Stomach (tissue), 9 donors: Measurements from ENCODE around the gene GPER1. TPM values are rescaled to one million over a fixed set of nuclear protein-coding genes. Genes with fewer than 3 reads are reported as not detected.

Experiments used
- DNase-seq, 2 donors: peaks; one replicate each; pipeline versions ENCODE4 v3.0.0 to v3.0.0-alpha.2; 2013 to 2019
- H3K27ac ChIP-seq, 5 donors: fragments of 200-600 bp in 4 of 5; sonication (generic) in 4 of 5; one replicate each; pipeline ENCODE4 v1.5.1; 2013 to 2019; ENCODE audit warnings: mild to moderate bottlenecking in 1 of 5, moderate library complexity in 1 of 5
- H3K27me3 ChIP-seq, 3 donors: fragments of 200-600 bp; sonication (generic); one replicate each; pipeline ENCODE4 v1.5.1; 2017 to 2019; ENCODE audit warnings: mixed run types in 1 of 3
- H3K36me3 ChIP-seq, 4 donors: fragments of 200-600 bp; sonication (generic); 1 replicate in 3 of 4; 2 replicates in 1 of 4; pipeline ENCODE4 v1.5.1; 2016 to 2019
- H3K4me1 ChIP-seq, 4 donors: fragments of 200-600 bp; sonication (generic); one replicate each; pipeline ENCODE4 v1.5.1; 2016 to 2019
- H3K4me3 ChIP-seq, 4 donors: fragments of 200-600 bp; sonication (generic) in 3 of 4; one replicate each; pipeline ENCODE4 v1.5.1; 2016 to 2019; ENCODE audit warnings: mild to moderate bottlenecking in 1 of 4
- H3K9me3 ChIP-seq, 4 donors: fragments of 200-600 bp; sonication (generic); one replicate each; pipeline ENCODE4 v1.5.1; 2016 to 2019
- CTCF ChIP-seq, 7 experiments: fragments of 450-650 bp in 4 of 7; fragments of 200-600 bp in 3 of 7; sonication (generic) in 3 of 7; IDR thresholded peaks; one replicate each; pipeline ENCODE4 v1.5.1; 2016 to 2019; ENCODE audit warnings: antibody characterized with exemption in 7 of 7, control low read depth in 2 of 7, mild to moderate bottlenecking in 1 of 7
- EP300 ChIP-seq: sonication (generic); formaldehyde crosslinking; IDR thresholded peaks from one replicate; pipeline ENCODE4 v1.6.1; 2017; ENCODE audit warnings: antibody characterized with exemption
- POLR2A ChIP-seq, 4 donors: fragments of 450-650 bp; IDR thresholded peaks; one replicate each; pipeline ENCODE4 v1.6.1; 2016; ENCODE audit warnings: antibody characterized with exemption in 4 of 4, control low read depth in 2 of 4, mild to moderate bottlenecking in 1 of 4, moderate library complexity in 1 of 4
- POLR2AphosphoS5 ChIP-seq, 3 donors: sonication (generic); formaldehyde crosslinking; IDR thresholded peaks; one replicate each; pipeline ENCODE4 v1.6.1; 2016; ENCODE audit warnings: antibody characterized with exemption in 3 of 3
- WGBS, 5 donors: extraction: QIAGEN DNeasy Blood & Tissue Kit in 3 of 5; methylation state at CpG; one replicate each; pipeline versions ENCODE4 v1.1.5 to v1.1.7; 2013 to 2018; 5-methylcytosine and 5-hydroxymethylcytosine counted together
- intact Hi-C: fragments of 100-400 bp; cut with DNase I; formaldehyde crosslinking; loops from one replicate; pipeline ENCODE4 v1.15.1; 2023; ENCODE audit warnings: low total_unique reads
- polyA plus RNA-seq, 3 donors: library from polyadenylated mRNA; stranded (reverse); fragments of 200-250 nt; gene quantifications; one replicate each; pipeline ENCODE4 v1.2.3, GENCODE V29; 2013
- total RNA-seq, 5 donors: library from RNA; depleted of rRNA; stranded (reverse); fragments of >200 nt; gene quantifications; one replicate each; pipeline versions ENCODE4 v1.1.0 to v1.2.3, GENCODE V29; 2014 to 2016
- donor health status: healthy with polysubstance abuse.
- donor health status: Bipolar disorder and iron deficiency.
- donor health status: healthy.

The GPER1 gene
- total and polyA plus RNA-seq, 8 donors: 0.58 to 31.2 (median 18.3) TPM; not detected in 1

- peaks cover 0 to 12% (median 6%) of the 10 kb centered on the region in 4 donors for H3K36me3 ChIP-seq
- WGBS, 5 donors: 50 to 79% (median 68%) methylated on average over 3 of the region's 3 CpGs
- H3K4me1 ChIP-seq: peaks cover 0 to 18% (median 8%) of the 10 kb centered on the region in 4 donors
- H3K27ac ChIP-seq: no peak overlapping the region
- H3K27me3 ChIP-seq: no peaks in the 10 kb centered on the region
- H3K9me3 ChIP-seq: no peaks in the 10 kb centered on the region
- H3K4me3 ChIP-seq: no peak overlapping the region
- TF ChIP-seq POLR2AphosphoS5 (IDR thresholded peaks at IDR 0.05) (no peak), CTCF (IDR thresholded peaks at IDR 0.05) (no peak), POLR2A (IDR thresholded peaks at IDR 0.05) (no peak), EP300 (no peak)
- intact Hi-C loops: no loop called here
- no peak for DNase-seq
Measured at GRCh38 chr7:1111156-1111555, 23.2 kb downstream of the GPER1 start.

- Histone ChIP-seq H3K9me3 (no peaks in the 10 kb centered on the region), H3K4me1 (peaks cover 0 to 14% (median 4%) of the 10 kb centered on the region in 4 donors), H3K27me3 (no peaks in the 10 kb centered on the region), H3K36me3 (peaks cover 0 to 12% (median 6%) of the 10 kb centered on the region in 4 donors), H3K27ac (peak overlapping the region in 1 of 5 donors; percentile 59), H3K4me3 (no peak overlapping the region)
- 67 to 86% (median 76%) methylated on average over 9 of the region's 9 CpGs for WGBS, 5 donors
- TF ChIP-seq CTCF (IDR thresholded peaks at IDR 0.05): no peak
- no peak for TF ChIP-seq EP300
- TF ChIP-seq POLR2AphosphoS5 (IDR thresholded peaks at IDR 0.05): no peak
- no peak for TF ChIP-seq POLR2A (IDR thresholded peaks at IDR 0.05)
- intact Hi-C loops: no loop called here
- no peak for DNase-seq
Measured at GRCh38 chr7:1112109-1112508, 24.2 kb downstream of the GPER1 start.

GRCh38 chr7:1112625-1113547 lies 25.0 kb downstream of the GPER1 start:
- Histone ChIP-seq H3K4me1 (peaks cover 0 to 9% (median 4%) of the 10 kb centered on the region in 4 donors), H3K4me3 (no peak overlapping the region), H3K36me3 (peaks cover 0 to 12% (median 6%) of the 10 kb centered on the region in 4 donors), H3K27ac (peak overlapping the region in 1 of 5 donors; percentile 21), H3K27me3 (no peaks in the 10 kb centered on the region), H3K9me3 (no peaks in the 10 kb centered on the region)
- intact Hi-C loops: no loop called here
- WGBS, 5 donors: 81 to 88% (median 87%) methylated on average over 43 of the region's 43 CpGs
- DNase-seq: no peak
- TF ChIP-seq POLR2A (IDR thresholded peaks at IDR 0.05) (no peak), CTCF (IDR thresholded peaks at IDR 0.05) (no peak), POLR2AphosphoS5 (IDR thresholded peaks at IDR 0.05) (no peak), EP300 (no peak)

- Histone ChIP-seq H3K27me3 (no peaks in the 10 kb centered on the region), H3K4me3 (no peak overlapping the region), H3K4me1 (peaks cover 0 to 9% (median 4%) of the 10 kb centered on the region in 4 donors), H3K9me3 (no peaks in the 10 kb centered on the region), H3K27ac (peak overlapping the region in 1 of 5 donors; percentile 21), H3K36me3 (peaks cover 0 to 12% (median 6%) of the 10 kb centered on the region in 4 donors)
- 91 to 96% (median 94%) methylated on average over 18 of the region's 18 CpGs for WGBS, 5 donors
- intact Hi-C loops: no loop called here
- TF ChIP-seq EP300 (no peak), CTCF (IDR thresholded peaks at IDR 0.05) (no peak), POLR2AphosphoS5 (IDR thresholded peaks at IDR 0.05) (no peak), POLR2A (IDR thresholded peaks at IDR 0.05) (no peak)
- DNase-seq: no peak
Measured at GRCh38 chr7:1113548-1113885, 25.6 kb downstream of the GPER1 start.
